GM03348 (cell line): Measurements from ENCODE around the gene SRRM4.

Experiments
- DNase-seq: peaks from one replicate; pipeline ENCODE4 v3.0.0; 2012; ENCODE audit warnings: low spot score

SRRM4 gene

GRCh38 chr12:119169150-119169549 is 187.8 kb downstream of the SRRM4 start:
- DNase-seq = no peak

GRCh38 chr12:119171291-119171690 is 189.9 kb downstream of the SRRM4 start:
- no peak for DNase-seq

- DNase-seq = no peak
These were observed 190.5 kb downstream of the SRRM4 start for GRCh38 chr12:119171691-119172425.

- no peak for DNase-seq
These were observed 193.7 kb downstream of the SRRM4 start for GRCh38 chr12:119175081-119175480.

DNA sequence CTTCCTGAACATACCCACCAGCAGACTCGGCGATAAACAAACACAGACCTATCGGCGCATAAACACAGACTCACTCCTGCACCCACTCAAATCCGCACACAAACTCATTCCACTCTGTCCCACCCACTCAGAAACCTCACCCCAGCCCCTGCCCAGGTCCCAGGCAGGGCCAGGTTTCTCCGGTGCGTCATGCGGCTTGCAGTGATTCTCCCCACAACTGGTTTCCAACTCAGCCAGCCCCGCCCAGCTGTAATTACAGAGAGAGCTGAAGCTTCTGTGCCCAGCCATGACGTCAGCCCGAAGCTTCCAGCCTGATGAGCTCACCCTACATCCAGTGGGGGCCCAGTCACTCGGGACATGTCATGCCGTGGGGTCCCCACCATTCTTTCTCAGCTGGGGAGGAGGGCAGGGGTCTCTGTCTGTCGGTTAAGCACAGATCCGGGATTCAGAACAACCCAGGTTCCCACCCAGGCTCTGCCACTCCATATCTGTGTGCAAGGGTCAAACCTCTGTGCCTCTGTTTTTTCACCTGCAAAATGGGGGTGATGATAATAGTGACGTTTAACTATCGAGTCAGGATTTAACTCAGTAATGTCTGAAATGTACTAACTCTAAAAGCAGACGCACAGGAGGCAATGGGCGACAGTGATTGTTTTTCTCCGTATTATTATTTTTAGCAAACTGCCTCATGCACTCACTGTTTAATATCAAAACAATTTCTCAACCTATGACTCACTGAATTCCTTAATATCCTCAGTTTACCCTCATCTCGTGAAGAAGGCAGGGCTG is 195.1 kb downstream of the SRRM4 start:
- peak; percentile 89 for DNase-seq

- DNase-seq = no peak
These were observed 195.7 kb downstream of the SRRM4 start for GRCh38 chr12:119177056-119177325.

- no peak for DNase-seq
These were observed 196.5 kb downstream of the SRRM4 start for GRCh38 chr12:119177724-119178380.

GRCh38 chr12:119178544-119179334 is 197.4 kb downstream of the SRRM4 start, which contains the start of gene HSPB8:
Gene HSPB8 (plus strand): TSS chr12:119178931. CDS start chr12:119179313, 382 bp downstream.
- peak; percentile 96 for DNase-seq

- DNase-seq = peak; percentile 46
These were observed 198.1 kb downstream of the SRRM4 start for GRCh38 chr12:119179335-119180021.

GRCh38 chr12:119180380-119181040 is 199.2 kb downstream of the SRRM4 start:
- DNase-seq = peak; percentile 74

DNA sequence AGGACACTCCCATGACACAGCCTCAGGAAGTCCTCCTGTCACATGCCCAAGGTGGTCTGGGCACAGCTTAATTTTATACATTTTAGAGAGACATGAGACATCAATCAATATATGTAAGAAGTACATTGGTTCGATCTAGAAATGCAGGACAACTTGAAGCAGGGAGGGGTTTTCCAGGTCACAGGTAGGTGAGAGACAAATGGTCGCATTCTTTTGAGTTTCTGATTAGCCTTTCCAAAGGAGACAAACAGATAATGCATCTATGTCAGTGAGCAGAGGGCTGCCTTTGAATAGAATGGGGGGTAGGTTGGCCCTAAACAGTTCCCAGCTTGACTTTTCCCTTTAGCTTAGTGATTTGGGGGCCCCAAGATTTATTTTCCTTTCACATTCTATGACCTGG is 199.9 kb downstream of the SRRM4 start:
- no peak for DNase-seq

GRCh38 chr12:119181944-119182343 is 200.6 kb downstream of the SRRM4 start:
- DNase-seq = no peak

- no peak for DNase-seq
These were observed 201.6 kb downstream of the SRRM4 start for GRCh38 chr12:119182701-119183493.

DNA sequence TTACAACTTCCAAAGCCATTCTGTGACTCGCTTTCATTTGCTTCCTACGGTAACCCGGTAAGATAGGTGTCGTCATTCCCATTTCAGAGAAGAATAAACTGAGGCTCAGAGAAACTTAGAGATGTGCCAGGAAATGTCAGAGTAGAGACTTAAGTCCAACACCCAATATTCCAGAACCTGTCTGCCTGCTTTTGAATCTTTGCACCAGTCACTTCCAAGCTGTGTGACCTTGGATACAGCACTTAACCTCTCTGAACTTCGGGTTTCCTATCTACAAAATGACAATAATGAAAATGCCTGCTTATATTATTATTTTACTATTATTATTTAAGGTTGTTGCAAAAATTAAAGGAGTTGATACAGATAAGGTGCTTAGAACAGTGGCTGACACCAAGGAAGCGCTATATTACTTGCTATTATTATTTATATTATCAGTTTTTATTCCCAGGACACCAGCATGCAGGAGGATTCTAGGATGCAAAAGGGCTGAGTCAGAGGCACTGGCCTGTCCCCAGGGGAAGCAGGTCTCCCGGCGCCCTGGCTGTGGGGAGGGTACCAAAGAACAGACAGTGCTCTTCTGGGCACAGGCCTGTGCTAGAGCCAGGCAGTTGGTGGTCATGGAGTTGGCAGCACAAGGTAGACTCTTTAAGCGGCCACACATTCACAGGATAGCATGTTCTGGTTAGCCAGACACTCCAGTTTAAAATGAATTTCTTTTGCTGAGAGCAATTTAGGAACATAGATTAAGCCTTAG is 202.8 kb downstream of the SRRM4 start:
- no peak for DNase-seq

DNA sequence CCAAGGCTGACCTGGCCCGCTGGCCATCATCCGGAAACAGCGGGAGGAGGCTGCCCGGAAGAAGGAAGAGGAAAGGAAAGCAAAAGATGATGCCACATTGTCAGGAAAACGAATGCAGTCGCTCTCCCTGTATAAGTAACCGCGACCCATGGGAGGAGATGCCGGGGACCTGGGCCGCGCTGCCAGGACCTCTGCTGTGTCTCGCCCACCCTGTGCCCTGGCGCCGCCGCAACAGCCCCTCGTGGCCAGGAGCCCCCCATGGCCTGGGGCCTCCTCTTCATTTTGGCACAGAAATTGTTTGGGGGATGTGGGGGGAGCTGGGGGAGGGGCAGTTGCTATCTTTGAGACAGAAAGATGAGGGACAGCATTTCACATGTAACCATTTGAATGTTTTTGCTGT is 213.9 kb downstream of the SRRM4 start:
- DNase-seq = no peak

- DNase-seq = no peak
These were observed 217.1 kb downstream of the SRRM4 start for GRCh38 chr12:119198440-119198839.

DNA sequence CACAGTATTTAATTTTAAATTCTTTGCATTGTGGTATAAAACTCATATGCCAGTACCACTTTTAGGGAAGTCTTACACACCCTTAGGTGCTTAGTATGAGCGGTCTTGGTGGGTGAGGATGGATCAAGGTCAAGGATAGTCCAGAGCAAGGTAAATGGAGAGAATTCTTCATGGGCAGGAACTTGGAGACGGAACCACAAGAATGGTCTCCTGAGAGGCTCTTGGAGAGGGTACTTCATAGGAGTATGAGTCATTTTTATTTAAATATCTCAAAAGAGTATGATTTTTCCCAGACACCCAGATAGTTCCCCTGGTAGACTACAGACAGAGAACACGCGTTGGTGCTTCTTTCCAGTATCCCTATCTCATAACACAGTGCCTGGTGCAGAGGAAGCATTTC is 219.3 kb downstream of the SRRM4 start:
- no peak for DNase-seq

GRCh38 chr12:119201789-119202543 is 220.6 kb downstream of the SRRM4 start:
- DNase-seq = no peak

GRCh38 chr12:119202544-119202943 is 221.2 kb downstream of the SRRM4 start:
- DNase-seq = no peak
